ENCODE data around the gene CYTL1.

DNA sequence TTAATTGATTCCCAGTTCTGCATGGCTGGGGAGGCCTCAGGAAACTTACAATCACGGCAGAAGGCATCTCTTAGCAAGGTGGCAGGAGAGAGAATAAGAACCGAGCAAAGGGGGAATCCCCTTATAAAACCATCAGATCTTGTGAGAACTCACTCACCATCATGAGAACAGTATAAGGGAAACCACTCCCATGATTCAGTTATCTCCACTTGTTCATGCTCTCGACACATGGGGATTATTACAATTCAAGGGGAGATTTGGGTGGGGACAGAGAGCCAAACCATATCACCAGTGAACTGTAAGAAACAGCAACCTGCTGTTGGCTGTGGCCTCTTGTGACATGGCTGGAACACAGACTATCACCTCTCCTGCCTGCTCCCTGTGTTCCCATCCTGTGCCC, 7.1 kb upstream of the CYTL1 start:
- TF ChIP-seq, protein P1, sequence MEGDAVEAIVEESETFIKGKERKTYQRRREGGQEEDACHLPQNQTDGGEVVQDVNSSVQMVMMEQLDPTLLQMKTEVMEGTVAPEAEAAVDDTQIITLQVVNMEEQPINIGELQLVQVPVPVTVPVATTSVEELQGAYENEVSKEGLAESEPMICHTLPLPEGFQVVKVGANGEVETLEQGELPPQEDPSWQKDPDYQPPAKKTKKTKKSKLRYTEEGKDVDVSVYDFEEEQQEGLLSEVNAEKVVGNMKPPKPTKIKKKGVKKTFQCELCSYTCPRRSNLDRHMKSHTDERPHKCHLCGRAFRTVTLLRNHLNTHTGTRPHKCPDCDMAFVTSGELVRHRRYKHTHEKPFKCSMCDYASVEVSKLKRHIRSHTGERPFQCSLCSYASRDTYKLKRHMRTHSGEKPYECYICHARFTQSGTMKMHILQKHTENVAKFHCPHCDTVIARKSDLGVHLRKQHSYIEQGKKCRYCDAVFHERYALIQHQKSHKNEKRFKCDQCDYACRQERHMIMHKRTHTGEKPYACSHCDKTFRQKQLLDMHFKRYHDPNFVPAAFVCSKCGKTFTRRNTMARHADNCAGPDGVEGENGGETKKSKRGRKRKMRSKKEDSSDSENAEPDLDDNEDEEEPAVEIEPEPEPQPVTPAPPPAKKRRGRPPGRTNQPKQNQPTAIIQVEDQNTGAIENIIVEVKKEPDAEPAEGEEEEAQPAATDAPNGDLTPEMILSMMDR (IDR thresholded peaks at IDR 0.05), result no peak
- TF ChIP-seq POLR2A (IDR thresholded peaks at IDR 0.05), result no peak

All from right lobe of liver (tissue), 4 donors.